ENCODE data around the gene IL10RB.

- TF ChIP-seq, protein P1, sequence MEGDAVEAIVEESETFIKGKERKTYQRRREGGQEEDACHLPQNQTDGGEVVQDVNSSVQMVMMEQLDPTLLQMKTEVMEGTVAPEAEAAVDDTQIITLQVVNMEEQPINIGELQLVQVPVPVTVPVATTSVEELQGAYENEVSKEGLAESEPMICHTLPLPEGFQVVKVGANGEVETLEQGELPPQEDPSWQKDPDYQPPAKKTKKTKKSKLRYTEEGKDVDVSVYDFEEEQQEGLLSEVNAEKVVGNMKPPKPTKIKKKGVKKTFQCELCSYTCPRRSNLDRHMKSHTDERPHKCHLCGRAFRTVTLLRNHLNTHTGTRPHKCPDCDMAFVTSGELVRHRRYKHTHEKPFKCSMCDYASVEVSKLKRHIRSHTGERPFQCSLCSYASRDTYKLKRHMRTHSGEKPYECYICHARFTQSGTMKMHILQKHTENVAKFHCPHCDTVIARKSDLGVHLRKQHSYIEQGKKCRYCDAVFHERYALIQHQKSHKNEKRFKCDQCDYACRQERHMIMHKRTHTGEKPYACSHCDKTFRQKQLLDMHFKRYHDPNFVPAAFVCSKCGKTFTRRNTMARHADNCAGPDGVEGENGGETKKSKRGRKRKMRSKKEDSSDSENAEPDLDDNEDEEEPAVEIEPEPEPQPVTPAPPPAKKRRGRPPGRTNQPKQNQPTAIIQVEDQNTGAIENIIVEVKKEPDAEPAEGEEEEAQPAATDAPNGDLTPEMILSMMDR (IDR thresholded peaks at IDR 0.05; ENCODE audit: low read depth, low read length): peak; percentile 18; the same call in 1 of the 2 replicates
- no peak for TF ChIP-seq EZH2phosphoT487 (IDR thresholded peaks at IDR 0.05; ENCODE audit: low read depth)
Observed at GRCh38 chr21:33308586-33309490, 42.7 kb downstream of the IL10RB start.

All from OCI-LY3 (cell line).